ENCODE data around the gene INHBC.

INHBC gene

DNA sequence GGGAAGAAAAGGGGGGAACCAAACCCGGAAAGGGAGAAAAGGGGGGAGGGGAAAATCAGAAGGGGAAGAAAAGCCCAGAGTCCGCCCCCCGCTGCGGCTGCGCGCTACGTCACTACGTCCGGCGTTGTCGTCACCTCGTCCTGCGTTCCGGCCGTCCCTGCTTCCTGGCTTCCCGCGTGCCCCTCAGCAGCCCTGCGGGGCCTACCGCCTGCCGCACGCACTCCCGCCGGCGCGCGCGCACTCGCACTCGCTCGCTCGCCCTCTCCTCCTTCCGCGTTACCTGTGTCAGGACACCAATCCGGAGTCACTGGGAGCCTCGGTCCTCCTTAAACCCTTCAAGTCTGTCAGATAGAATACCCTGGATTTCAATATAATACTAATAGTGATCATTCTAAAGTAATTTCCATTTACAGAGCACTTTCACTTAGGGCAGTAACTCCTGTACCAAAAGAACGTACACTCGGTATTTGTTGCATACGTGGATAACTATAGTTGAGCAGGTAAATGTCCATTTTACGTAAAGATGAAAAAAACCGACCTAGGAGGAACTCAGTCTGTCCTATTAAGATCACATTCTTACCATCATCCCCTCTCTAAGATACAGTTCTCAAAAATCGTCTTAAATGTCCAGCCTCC is 3.5 kb upstream of the INHBC start, which contains the start of gene R3HDM2 (continued):
- TF ChIP-seq, protein P1, sequence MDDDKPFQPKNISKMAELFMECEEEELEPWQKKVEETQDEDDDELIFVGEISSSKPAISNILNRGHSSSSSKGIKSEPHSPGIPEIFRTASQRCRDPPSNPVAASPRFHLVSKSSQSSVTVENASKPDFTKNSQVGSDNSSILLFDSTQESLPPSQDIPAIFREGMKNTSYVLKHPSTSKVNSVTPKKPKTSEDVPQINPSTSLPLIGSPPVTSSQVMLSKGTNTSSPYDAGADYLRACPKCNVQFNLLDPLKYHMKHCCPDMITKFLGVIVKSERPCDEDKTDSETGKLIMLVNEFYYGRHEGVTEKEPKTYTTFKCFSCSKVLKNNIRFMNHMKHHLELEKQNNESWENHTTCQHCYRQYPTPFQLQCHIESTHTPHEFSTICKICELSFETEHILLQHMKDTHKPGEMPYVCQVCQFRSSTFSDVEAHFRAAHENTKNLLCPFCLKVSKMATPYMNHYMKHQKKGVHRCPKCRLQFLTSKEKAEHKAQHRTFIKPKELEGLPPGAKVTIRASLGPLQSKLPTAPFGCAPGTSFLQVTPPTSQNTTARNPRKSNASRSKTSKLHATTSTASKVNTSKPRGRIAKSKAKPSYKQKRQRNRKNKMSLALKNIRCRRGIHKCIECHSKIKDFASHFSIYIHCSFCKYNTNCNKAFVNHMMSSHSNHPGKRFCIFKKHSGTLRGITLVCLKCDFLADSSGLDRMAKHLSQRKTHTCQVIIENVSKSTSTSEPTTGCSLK (tag by site-specific recombination; IDR thresholded peaks at IDR 0.05), result no peak
- TF ChIP-seq ZNF214 (tag by site-specific recombination; IDR thresholded peaks at IDR 0.05; ENCODE audit: borderline replicate concordance) (no peak; the same call in 1 of the 2 replicates), ZNF473 (tag by site-specific recombination; IDR thresholded peaks at IDR 0.05) (no peak), SP7 (tag by site-specific recombination; IDR thresholded peaks at IDR 0.05) (peak; percentile 77; the same call in 1 of the 2 replicates), RBAK (tag by site-specific recombination; IDR thresholded peaks at IDR 0.05) (no peak), ZNF548 (tag by site-specific recombination; IDR thresholded peaks at IDR 0.05) (no peak), ZNF449 (tag by site-specific recombination; IDR thresholded peaks at IDR 0.05) (no peak; the same call in 1 of the 2 replicates), ZNF571 (tag by site-specific recombination; IDR thresholded peaks at IDR 0.05) (no peak), SCRT1 (tag by site-specific recombination; IDR thresholded peaks at IDR 0.05; ENCODE audit: borderline replicate concordance) (no peak), PBX3 (CRISPR knock-in tag; IDR thresholded peaks at IDR 0.05) (no peak), ZNF223 (tag by site-specific recombination; IDR thresholded peaks at IDR 0.05) (no peak), BCL6B (tag by site-specific recombination; IDR thresholded peaks at IDR 0.05) (no peak), ZNF560 (tag by site-specific recombination; IDR thresholded peaks at IDR 0.05; ENCODE audit: borderline replicate concordance) (no peak), REST (tag by site-specific recombination; IDR thresholded peaks at IDR 0.05) (no peak), ZNF404 (tag by site-specific recombination; IDR thresholded peaks at IDR 0.05) (no peak), SETDB1 (IDR thresholded peaks at IDR 0.05; ENCODE audit: insufficient read length, low read length) (no peak), TSHZ1 (tag by site-specific recombination; IDR thresholded peaks at IDR 0.05; ENCODE audit: borderline replicate concordance) (no peak), ZNF510 (tag by site-specific recombination; IDR thresholded peaks at IDR 0.05; ENCODE audit: insufficient replicate concordance) (no peak), ZXDB (tag by site-specific recombination; IDR thresholded peaks at IDR 0.05) (peak; percentile 95), ATF2 (tag by site-specific recombination; IDR thresholded peaks at IDR 0.05; ENCODE audit: low read depth) (peak; percentile 92), ZNF19 (tag by site-specific recombination; IDR thresholded peaks at IDR 0.05; ENCODE audit: low read depth) (no peak), ZNF341 (tag by site-specific recombination; IDR thresholded peaks at IDR 0.05; ENCODE audit: low read depth) (peak; percentile 76), ZNF239 (tag by site-specific recombination; IDR thresholded peaks at IDR 0.05) (no peak)
